Lower leg skin (tissue), 4 donors: Measurements from ENCODE around the gene DENND4C. TPM values are rescaled to one million over a fixed set of nuclear protein-coding genes. Genes with fewer than 3 reads are reported as not detected.
A peak's percentile ranks its signal among the peaks of the same experiment; 100 is the strongest.

ENCODE experiments used
- DNase-seq, 2 donors: peaks; one replicate each; pipeline ENCODE4 v3.0.0-alpha.2; 2019; ENCODE audit warnings: low spot score in 2 of 2
- H3K4me3 ChIP-seq: fragments of 200-600 bp; sonication (generic); 2 replicates; pipeline ENCODE4 v1.5.1; 2017; ENCODE audit warnings: mild to moderate bottlenecking, low read depth; ENCODE audit not compliant: poor library complexity, severe bottlenecking
- POLR2A ChIP-seq, 2 donors: fragments of 450-650 bp; IDR thresholded peaks; one replicate each; pipeline ENCODE4 v1.6.1; 2016 to 2017; ENCODE audit warnings: antibody characterized with exemption in 2 of 2, mild to moderate bottlenecking in 1 of 2, moderate library complexity in 1 of 2
- WGBS, 2 donors: methylation state at CpG; one replicate each; pipeline ENCODE4 v1.1.5; 2018; 5-methylcytosine and 5-hydroxymethylcytosine counted together
- intact Hi-C: fragments of 100-400 bp; cut with DNase I; formaldehyde crosslinking; loops from one replicate; pipeline ENCODE4 v1.15.0; 2023; ENCODE audit warnings: low total_unique reads
- total RNA-seq, 4 donors: library from RNA; depleted of rRNA; stranded (reverse); fragments of >200 nt; gene quantifications; one replicate each; pipeline ENCODE4 v1.1.0, GENCODE V29; 2016
- TF ChIP-seq, protein P1 (sequence below), 3 donors: fragments of 450-650 bp; IDR thresholded peaks; one replicate each; pipeline ENCODE4 v1.5.1; 2016; ENCODE audit warnings: antibody characterized with exemption in 3 of 3, mild to moderate bottlenecking in 3 of 3, moderate library complexity in 2 of 3

Gene DENND4C
- total RNA-seq, 4 donors from 2014 or later, result 78.2 to 119 (median 104) TPM

DNA sequence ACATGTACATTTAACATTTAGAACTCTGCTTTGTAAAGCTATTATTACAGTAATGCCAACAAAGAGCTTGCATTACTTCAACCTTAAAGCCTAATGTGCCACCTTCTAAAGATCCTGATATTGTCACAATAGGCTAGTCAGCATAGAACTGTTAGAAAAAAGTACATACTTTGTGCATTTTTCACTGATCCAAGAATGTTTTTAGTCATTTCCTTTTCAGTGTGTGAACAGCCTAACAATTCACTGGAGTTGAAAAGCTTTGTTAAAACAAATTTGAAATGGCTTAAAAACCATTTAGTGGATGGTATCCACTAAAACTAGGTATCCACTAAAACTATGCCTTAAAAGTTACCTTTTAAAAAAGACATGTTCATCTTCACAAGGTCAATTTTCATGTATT, 145.0 kb downstream of the DENND4C start:
- intact Hi-C loops, result no loop called here
- no peak for DNase-seq
- H3K4me3 ChIP-seq, result no peak overlapping the region
- TF ChIP-seq, protein P1, sequence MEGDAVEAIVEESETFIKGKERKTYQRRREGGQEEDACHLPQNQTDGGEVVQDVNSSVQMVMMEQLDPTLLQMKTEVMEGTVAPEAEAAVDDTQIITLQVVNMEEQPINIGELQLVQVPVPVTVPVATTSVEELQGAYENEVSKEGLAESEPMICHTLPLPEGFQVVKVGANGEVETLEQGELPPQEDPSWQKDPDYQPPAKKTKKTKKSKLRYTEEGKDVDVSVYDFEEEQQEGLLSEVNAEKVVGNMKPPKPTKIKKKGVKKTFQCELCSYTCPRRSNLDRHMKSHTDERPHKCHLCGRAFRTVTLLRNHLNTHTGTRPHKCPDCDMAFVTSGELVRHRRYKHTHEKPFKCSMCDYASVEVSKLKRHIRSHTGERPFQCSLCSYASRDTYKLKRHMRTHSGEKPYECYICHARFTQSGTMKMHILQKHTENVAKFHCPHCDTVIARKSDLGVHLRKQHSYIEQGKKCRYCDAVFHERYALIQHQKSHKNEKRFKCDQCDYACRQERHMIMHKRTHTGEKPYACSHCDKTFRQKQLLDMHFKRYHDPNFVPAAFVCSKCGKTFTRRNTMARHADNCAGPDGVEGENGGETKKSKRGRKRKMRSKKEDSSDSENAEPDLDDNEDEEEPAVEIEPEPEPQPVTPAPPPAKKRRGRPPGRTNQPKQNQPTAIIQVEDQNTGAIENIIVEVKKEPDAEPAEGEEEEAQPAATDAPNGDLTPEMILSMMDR (IDR thresholded peaks at IDR 0.05), result no peak
- TF ChIP-seq POLR2A (IDR thresholded peaks at IDR 0.05), result no peak

GRCh38 chr9:19376931-19377330, 146.4 kb downstream of the DENND4C start:
- intact Hi-C loops, result no loop called here
- TF ChIP-seq, protein P1 (IDR thresholded peaks at IDR 0.05), result no peak
- TF ChIP-seq POLR2A (IDR thresholded peaks at IDR 0.05), result no peak
- no peak for DNase-seq
- no peak overlapping the region for H3K4me3 ChIP-seq
- 55% methylated on average over 2 of the region's 2 CpGs for WGBS, 2 donors

GRCh38 chr9:19378164-19378563, 147.7 kb downstream of the DENND4C start:
- TF ChIP-seq POLR2A (IDR thresholded peaks at IDR 0.05), result no peak
- TF ChIP-seq, protein P1 (IDR thresholded peaks at IDR 0.05), result no peak
- intact Hi-C loops, result no loop called here
- H3K4me3 ChIP-seq, result no peak overlapping the region
- 77 to 79% methylated on average over 4 of the region's 4 CpGs for WGBS, 2 donors
- no peak for DNase-seq

DNA sequence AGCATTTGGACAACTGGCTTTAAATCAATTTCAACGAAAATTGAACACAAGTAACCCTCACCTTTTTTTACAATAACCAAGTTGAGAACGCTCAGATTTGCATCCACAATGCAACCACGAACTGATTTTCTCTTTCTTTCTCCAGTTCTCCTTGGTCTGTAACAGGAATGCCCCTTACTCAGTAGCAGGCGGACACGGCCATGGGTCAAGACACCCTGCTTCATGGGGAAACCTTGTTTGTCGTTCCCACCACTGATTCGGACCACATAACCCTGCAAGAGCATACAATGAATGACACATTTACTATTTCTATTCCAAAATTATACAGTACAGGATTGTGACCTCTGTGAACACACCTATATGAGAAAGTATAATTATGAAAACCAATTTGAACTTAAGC, 148.2 kb downstream of the DENND4C start:
- H3K4me3 ChIP-seq, result no peak overlapping the region
- DNase-seq, result no peak
- TF ChIP-seq POLR2A (IDR thresholded peaks at IDR 0.05), result no peak
- TF ChIP-seq, protein P1 (IDR thresholded peaks at IDR 0.05), result no peak
- 42 to 53% methylated on average over 7 of the region's 7 CpGs for WGBS, 2 donors
- intact Hi-C loops, result no loop called here

DNA sequence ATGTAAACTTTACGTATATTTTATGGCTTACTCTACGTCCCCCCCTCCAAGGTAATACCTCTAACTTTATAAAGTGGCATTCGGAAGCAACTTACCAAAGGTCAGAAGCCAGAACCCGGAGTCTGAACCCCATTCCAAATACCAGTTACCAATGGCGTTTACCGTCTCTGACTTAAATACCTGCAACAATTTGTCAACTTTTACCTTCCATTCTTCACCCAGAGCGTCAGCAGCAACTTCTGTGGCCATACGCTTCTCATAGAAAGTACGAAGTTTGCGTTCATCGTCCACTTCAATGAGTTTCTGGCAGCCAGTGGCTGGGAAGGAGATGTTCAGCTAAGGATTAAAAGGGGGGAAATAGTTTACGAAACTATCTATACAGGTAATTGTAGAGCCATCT, 148.8 kb downstream of the DENND4C start:
- WGBS, 2 donors, result 5% methylated on average over 12 of the region's 12 CpGs
- TF ChIP-seq POLR2A (IDR thresholded peaks at IDR 0.05), result no peak
- TF ChIP-seq, protein P1 (IDR thresholded peaks at IDR 0.05), result no peak

GRCh38 chr9:19379697-19380046, 149.2 kb downstream of the DENND4C start:
- H3K4me3 ChIP-seq, result peak overlapping the region; percentile 49
- 0% methylated on average over 6 to 25 of the region's 30 CpGs for WGBS, 2 donors
- TF ChIP-seq, protein P1 (IDR thresholded peaks at IDR 0.05), result no peak
- no peak for TF ChIP-seq POLR2A (IDR thresholded peaks at IDR 0.05)
- intact Hi-C loops, result no loop called here
- DNase-seq, result peak in 1 of 2 donors; percentile 88

More for the DNA sequence above, 148.8 kb downstream of the DENND4C start:
- DNase-seq, result no peak
- peak overlapping the region; percentile 49 for H3K4me3 ChIP-seq
- intact Hi-C loops, result no loop called here
